ENCODE data around the gene GRID1.

DNA sequence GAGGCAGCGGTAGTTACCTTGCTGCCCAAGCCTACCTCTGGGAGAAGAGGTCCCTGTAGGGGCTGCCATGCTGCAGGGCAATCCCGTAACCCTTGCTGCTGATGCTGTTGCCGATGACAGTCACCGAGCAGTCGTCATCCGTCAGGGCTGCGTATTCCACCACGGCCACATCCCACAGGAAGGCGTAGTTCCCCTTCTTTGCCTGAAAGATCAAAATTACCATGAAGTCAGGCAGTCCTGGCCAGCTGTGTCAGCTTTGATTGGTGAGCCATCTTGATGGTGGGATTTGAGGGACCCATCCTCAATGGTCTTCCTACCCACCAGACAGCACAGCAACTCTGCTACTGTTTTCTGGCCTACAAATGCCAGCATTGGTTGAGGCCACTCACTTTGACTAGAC lies 746.8 kb downstream of the GRID1 start:
- TF ChIP-seq EZH2 (IDR thresholded peaks at IDR 0.05; ENCODE audit: insufficient read depth, poor library complexity, severe bottlenecking), result no peak
- TF ChIP-seq EZH2phosphoT487 (IDR thresholded peaks at IDR 0.05; ENCODE audit: insufficient read depth, low read depth), result no peak
